Head of caudate nucleus (tissue), 42 donors: ENCODE results near the gene MYD88.
A peak's percentile ranks its signal among the peaks of the same experiment; 100 is the strongest.

Source experiments
- DNase-seq, 42 donors: peaks; one replicate each; pipeline versions ENCODE4 v3.0.0 to v3.0.0-alpha.2; 2020 to 2021; ENCODE audit warnings: mixed read lengths in 7 of 42
- intact Hi-C: fragments of 100-400 bp; cut with DNase I; formaldehyde crosslinking; loops from one replicate; pipeline ENCODE4 v1.15.0; 2022

Gene MYD88

DNA sequence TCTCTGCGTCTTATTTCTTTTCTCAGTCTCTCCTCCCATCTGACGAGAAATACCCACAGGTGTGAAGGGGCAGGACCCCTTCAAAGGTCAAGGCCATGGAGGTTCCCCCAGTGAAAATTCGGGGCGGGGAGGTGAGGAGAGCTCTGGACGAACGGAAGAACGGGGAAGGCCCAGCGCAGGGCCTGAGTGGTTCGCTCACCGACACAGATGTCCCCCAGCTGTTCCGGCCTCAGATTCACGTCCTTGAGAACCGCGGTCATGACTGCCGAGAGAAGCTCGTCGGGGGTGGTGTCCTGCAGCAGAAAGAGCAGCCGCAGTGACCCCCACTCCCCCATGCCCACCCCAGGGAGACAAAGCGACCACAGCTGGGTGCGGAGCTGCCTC, 2.1 kb upstream of the MYD88 start:
- intact Hi-C loops: loop anchor here (2.0 to 10.0 kb wide), 3 partner anchors 28 to 348 kb away; partner anchors contain the start of genes ACVR2B and OXSR1
- DNase-seq: peak in 5 of 42 donors; percentile 7 to 40 (median 26)

DNA sequence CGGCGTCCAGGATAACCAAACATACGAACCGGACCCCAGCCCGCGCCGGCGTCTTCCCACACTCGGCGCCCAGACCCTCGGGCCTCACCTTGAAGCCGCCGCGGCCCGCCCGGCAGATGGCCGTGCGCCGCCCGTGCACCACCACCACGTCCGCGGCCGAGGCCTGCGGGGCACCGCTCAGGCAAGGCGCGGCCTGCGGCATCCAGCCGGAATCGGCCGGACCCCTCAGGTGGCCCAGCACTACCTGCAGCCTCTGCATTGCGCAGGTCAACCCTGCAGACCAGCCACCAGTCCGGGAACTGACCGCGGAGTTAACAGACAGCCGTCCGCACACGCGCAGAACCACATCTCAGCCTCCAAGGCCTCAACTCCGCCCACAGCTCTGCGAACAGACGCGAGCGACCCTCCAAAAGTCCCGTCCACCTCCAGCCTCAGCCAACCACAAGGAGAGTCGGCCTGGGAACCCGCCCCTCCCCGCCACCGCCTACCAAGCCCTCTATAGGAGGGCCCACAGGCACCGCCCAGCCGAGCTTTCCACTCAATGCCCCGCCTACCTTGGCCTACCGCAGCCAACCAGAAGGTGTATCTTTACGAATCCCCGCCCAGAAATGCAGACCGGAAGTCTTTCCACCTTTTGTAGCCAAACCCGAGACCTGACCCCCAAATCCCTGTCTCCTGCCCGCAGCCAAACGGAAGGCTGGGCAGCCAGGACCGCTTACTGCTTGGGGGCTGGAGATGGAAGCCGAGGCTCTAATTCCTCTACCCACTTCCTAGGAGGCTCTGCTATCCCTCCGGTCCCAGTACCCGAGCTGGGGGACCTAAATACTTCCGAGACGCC, 1.5 kb upstream of the MYD88 start, which contains the start of gene ACAA1:
Gene ACAA1 (minus strand): TSS at position 351 of the 838 bp plus-strand sequence. CDS start 92 bp downstream, at position 259.
- intact Hi-C loops: loop anchor here (2.0 to 10.0 kb wide), 3 partner anchors 28 to 348 kb away; partner anchors contain the start of genes ACVR2B and OXSR1
- DNase-seq: peak; percentile 94 to 100 (median 99)

DNA sequence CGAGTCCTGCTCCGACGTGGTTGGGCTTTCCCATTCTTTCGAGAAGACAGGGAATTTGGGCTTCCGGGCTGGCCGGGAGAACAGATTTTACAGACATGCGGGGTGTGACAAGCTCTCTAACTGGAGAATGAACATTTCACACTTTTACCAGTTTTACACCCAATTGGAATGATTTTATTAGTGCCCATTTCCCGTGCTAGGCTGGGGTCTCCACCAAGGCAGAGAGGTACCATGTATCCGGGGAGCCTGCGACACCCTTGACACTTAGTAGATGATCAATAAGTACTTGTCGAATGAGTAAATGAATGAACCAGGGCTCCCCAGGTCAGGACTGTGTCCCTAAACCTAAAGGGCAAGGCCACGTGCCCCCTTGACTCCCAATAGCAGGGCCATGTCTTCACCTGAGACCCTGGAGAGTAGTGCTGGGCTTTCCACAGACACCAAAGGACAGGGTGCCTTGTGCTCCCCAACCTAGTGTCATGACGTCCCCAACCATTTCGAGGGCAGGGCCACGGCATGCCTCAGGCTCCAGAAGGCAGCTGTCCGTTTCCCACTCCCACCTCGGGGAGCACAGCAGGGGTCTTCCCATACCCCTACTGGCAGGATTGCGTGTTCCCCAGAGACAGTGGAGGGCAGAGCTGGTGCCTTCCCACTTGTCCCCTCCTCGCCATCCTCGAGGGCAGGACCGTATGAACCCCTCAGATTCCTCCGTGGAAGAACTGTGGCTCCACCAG, 679 bp upstream of the MYD88 start:
- DNase-seq: peak in 8 of 42 donors; percentile 8 to 50 (median 29)
- intact Hi-C loops: loop anchor here (2.0 to 10.0 kb wide), 3 partner anchors 27 to 347 kb away; partner anchors contain the start of genes ACVR2B and OXSR1

DNA sequence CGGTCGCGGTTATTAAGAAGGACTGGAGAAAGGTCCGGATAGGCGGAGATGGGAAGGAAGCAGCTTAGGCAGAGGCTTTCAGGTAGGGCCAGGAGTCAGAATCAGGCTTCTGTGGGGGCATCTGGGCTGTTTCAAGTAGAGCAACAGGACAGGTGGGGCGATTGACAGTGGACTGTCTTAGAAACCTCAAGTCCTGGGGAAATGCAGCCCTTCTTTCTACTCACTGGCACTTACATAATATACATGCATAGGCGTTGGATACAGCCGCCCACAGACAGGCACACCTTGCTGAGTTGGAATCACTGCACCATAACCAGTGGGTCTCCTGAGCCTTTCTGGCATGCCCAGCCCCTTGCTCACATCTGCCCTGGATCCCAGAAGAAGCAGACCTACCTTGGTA, 730 bp downstream of the MYD88 start:
- intact Hi-C loops: loop anchor here (10.0 kb wide), 2 partner anchors 316 to 346 kb away; partner anchors contain the start of gene ACVR2B
- DNase-seq: peak in 7 of 42 donors; percentile 8 to 56 (median 26)

DNA sequence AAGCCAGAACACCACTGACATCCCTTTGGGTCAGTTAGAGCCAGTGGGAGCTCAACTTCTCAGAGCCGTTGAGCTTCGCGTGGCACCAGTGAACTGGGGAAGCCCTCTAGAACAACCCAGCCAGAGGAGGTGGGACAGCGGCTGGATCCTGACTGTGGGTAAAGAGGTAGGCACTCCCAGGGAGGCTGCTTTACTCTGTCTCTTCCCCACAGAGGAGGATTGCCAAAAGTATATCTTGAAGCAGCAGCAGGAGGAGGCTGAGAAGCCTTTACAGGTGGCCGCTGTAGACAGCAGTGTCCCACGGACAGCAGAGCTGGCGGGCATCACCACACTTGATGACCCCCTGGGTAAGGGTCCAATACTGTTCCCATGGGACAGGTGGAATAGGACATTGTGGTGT, 1.2 kb downstream of the MYD88 start:
- DNase-seq: peak in 7 of 42 donors; percentile 2 to 35 (median 23)
- intact Hi-C loops: loop anchor here (10.0 kb wide), 2 partner anchors 315 to 345 kb away; partner anchors contain the start of gene ACVR2B

DNA sequence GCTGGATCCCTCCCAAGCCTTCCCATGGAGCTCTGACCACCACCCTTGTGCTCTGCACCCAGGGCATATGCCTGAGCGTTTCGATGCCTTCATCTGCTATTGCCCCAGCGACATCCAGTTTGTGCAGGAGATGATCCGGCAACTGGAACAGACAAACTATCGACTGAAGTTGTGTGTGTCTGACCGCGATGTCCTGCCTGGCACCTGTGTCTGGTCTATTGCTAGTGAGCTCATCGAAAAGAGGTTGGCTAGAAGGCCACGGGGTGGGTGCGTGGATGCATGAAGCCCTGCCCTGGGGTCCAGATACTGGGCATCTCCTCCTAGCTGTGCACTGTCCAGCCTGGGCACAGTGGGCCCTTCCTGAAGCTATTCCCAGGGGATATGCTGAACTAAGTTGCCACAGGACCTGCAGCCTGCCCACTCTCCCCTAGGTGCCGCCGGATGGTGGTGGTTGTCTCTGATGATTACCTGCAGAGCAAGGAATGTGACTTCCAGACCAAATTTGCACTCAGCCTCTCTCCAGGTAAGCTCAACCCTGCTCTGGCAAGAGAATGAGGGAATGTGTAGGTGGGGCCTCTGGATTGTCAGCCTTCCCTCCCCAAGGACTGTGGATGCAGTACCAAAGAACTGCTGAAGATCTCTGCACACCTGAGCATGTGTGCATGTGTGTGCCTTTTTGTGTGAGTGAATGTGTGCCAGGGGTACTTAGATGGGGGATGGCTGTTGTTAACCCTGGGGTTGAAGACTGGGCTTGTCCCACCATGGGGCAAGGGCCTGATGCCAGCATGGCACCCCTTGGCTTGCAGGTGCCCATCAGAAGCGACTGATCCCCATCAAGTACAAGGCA, 2.1 kb downstream of the MYD88 start:
- peak in 7 of 42 donors; percentile 5 to 34 (median 22) for DNase-seq
- intact Hi-C loops: no loop called here

DNA sequence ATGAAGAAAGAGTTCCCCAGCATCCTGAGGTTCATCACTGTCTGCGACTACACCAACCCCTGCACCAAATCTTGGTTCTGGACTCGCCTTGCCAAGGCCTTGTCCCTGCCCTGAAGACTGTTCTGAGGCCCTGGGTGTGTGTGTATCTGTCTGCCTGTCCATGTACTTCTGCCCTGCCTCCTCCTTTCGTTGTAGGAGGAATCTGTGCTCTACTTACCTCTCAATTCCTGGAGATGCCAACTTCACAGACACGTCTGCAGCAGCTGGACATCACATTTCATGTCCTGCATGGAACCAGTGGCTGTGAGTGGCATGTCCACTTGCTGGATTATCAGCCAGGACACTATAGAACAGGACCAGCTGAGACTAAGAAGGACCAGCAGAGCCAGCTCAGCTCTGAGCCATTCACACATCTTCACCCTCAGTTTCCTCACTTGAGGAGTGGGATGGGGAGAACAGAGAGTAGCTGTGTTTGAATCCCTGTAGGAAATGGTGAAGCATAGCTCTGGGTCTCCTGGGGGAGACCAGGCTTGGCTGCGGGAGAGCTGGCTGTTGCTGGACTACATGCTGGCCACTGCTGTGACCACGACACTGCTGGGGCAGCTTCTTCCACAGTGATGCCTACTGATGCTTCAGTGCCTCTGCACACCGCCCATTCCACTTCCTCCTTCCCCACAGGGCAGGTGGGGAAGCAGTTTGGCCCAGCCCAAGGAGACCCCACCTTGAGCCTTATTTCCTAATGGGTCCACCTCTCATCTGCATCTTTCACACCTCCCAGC, 2.9 kb downstream of the MYD88 start:
- intact Hi-C loops: no loop called here
- DNase-seq: peak in 5 of 42 donors; percentile 3 to 34 (median 20)

DNA sequence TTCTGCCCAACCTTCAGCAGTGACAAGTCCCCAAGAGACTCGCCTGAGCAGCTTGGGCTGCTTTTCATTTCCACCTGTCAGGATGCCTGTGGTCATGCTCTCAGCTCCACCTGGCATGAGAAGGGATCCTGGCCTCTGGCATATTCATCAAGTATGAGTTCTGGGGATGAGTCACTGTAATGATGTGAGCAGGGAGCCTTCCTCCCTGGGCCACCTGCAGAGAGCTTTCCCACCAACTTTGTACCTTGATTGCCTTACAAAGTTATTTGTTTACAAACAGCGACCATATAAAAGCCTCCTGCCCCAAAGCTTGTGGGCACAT, 3.5 kb downstream of the MYD88 start:
- intact Hi-C loops: no loop called here
- peak in 3 of 42 donors; percentile 3 to 31 (median 15) for DNase-seq

DNA sequence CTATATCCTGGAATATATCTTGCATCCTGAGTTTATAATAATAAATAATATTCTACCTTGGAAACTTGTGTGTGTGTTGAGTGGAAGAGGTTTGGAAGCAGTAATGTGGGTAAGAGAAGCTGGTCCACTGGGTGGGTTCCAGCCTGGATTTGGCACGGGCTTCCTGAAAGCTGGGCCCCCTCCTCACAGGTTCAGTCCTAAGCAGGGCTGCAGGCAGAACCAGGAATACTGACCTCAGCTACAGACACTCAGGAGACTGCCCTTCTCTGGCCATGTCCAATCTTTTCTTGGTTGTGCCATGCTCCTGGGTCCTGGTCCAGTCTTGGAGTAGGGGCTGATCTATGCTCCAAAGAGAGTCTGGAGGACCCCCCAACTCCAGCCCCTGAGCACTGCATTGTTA, 4.5 kb downstream of the MYD88 start:
- intact Hi-C loops: no loop called here

DNA sequence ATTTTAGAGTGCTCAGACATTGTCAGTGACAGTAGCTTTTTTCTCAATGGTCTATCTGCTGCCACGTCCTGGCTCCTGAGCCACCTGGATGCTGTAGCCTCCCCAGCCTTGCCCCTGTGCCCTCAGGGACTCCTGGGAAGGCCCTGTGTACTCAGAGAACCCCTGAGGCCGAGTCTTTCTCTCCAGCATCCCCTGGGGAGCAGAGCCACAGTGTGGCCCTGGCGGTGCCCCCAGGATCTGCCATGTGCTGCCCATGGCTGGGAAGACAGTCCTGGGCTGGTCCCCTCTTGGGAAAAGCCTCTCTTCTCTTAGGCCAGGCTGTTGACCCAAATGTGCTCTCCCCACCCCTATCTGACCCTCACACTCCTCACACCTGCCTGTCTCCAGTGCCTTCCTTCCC, 5.0 kb downstream of the MYD88 start:
- peak in 3 of 42 donors; percentile 7 to 27 (median 13) for DNase-seq
- intact Hi-C loops: no loop called here

More for the DNA sequence above, 4.5 kb downstream of the MYD88 start:
- DNase-seq: peak in 2 of 42 donors; percentile 1 to 9

DNA sequence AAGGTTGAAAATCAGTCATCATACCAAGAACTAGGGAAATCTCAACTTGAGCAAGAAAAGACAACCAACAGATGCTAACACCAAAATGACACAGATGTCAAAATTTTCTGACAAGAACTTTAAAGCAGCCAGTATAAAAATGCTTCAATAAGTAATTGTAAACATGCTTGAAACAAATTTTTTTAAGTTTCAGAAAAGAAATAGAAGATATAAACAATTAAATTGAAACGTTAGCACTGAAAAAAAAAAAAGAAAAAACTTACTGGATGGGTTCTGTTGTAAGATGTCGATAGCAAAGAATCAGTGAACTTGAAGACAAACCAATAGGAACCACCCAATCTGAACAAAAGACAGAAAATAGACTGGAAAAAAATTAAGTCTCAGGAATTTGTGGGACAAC, 8.0 kb downstream of the MYD88 start:
- intact Hi-C loops: no loop called here
- no peak for DNase-seq

DNA sequence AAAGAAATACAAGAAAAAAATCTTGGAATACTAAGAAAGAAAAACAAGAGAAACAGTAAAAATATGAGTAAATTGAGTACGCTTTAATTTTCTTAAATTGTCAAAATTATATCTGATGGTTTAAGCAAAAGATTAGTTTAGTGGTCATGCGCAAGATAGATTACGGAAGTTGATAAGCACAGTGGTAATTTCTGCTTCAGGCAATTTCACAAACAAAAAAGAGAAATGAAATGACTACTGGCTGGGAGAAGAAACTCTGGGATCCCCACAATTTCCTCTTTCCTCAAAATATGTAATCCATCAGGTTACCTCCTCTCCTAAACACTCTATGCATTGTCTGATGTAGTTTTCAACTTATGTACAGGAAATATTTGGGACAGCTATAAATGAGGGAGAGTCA, 9.0 kb downstream of the MYD88 start:
- intact Hi-C loops: no loop called here
- no peak for DNase-seq

DNA sequence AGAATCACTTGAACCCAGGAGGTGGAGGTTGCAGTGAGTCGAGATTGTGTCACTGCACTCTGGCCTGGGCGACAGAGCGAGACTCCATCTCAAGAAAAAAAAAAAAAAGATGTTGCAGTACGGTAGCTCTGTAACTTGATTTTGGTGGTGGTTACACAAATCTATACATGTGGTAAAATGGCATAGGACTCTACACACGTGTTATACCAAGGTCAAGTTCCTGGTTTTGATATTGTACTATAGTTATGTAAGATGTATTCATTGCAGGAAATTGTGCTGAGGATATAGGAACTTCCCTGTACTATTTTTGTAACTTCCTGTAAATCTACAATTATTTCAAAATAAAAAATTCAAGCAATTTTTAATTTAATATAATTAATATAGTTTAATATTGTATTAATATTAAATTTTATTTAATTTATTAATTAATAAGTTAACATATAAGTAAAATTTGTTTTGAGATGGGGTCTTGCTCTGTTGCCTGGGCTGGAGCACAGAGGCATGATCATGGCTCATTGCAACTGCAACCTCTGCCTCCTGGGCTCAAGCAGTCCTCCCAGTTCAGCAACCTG, 9.9 kb downstream of the MYD88 start:
- intact Hi-C loops: no loop called here
- DNase-seq: peak in 1 of 42 donors; percentile 30

DNA sequence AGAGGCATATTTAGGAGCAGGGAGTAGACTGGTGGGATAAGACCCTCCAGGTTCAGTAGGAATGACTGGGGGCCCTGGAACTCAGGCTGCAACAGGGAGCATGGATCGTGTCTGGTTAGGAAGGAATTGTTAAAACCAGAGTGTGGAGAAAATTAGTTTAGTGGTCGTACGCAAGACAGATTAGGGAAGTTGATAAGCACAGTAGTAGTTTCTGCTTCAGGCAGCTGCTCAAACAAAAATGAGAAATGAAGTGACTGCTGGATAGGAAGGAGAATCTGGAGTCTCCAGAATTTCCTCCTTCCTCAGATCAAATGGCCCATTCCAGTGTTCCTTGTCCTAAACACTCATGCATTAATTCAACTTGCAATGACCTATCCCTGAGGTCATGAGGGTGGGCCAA, 11.2 kb downstream of the MYD88 start:
- DNase-seq: peak in 1 of 42 donors; percentile 22
- intact Hi-C loops: no loop called here

DNA sequence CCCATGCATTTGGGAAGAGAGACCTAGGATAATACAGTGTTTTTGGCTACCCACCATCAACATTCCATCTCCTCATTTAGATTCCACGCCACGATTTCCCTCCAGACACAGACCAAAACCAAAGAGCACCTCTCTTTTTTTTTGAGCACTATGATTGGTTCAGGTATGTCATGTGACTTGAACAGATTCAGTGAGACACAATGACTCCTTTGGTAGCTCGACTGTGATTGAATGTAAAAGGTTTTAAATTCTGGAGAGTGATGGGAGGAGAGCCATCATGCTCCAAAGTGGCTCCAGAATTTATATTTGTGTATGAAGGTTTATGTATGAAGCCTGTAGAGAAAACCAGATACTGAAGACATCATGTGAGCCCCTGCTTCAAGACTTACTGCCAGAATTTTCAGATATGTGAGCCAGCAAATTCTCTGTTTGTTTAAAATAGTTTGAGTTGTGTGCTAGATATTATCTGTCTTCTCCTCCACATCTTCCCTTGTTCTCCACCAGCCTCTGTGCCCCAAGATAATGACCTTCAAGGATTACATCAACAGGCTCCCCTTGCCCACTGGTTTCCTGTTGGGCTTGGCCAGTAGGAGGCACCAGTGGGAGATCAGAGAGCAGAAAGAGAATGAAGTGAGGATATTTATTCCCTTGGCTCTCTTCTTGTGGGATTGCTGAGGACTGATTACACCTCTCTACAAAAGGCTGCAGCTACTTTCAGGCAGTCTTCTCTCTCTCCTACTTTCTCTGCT, 12.5 kb downstream of the MYD88 start:
- no peak for DNase-seq
- intact Hi-C loops: no loop called here

DNA sequence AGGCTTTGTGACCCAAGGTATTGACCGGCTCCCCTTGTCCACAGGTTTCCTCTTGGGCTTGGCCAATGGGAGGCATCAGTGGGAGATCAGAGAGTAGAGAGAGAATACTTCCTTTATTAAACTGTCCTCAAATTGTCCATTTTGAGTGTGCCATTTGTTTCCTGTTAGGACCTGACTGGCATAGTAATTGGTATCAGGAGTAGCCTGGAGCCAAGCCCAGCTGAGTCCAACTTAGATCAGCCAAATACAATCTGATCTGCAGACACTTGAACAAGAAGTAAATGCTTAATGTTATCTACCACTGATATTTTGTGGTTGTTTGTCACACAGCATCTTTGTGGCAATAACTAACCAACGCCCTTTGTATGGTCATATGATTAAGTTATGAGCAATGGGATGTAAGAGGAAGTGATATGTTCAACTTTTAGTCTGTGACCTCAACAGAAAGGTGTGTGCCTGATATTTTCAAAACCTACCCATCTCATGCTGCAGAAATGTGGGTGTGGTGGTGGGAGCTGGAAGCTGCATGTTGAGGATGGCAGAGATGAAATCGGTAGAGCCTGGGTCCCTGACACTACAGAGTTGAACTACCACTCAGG, 13.3 kb downstream of the MYD88 start:
- DNase-seq: no peak

DNA sequence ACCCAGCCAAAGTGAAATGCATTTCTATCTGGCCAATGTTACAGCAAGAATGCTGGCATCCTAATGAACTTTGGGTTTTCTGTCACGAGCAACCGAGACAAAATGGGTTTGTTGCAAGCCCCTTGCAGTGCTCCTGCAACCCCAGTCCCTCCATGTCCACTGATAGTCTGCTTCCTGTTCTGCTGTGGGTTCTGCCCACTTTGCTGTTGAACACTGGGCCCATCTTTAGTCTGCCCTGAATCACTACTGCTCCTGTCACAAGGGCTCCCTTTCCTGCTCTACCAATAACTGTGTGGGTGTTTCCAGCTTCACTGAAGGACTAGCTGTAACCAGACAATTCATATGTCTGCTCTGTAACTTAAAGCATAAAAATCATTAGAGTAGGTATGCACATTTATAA, 14.1 kb downstream of the MYD88 start:
- intact Hi-C loops: no loop called here
- peak in 4 of 42 donors; percentile 37 to 57 (median 48) for DNase-seq

More for the DNA sequence above, 13.3 kb downstream of the MYD88 start:
- intact Hi-C loops: no loop called here
